ENCODE results near the gene CRYL1. TPM values are rescaled to one million over a fixed set of nuclear protein-coding genes. Genes with fewer than 3 reads are reported as not detected.

The CRYL1 gene
- total RNA-seq, 1 donor from 2014 or later = 3.6 TPM

- Mint-ChIP-seq H3K36me3 (no peaks in the 10 kb centered on the region), H3K9me3 (peaks cover 16% of the 10 kb centered on the region), H3K27me3 (ENCODE audit: insufficient read depth, low read depth) (no peaks in the 10 kb centered on the region), H3K4me3 (no peak overlapping the region), H3K4me1 (no peaks in the 10 kb centered on the region), H3K27ac (no peak overlapping the region)
- no peak overlapping the region for H3K27ac ChIP-seq
- no peak for TF ChIP-seq EZH2phosphoT487 (IDR thresholded peaks at IDR 0.05)
- TF ChIP-seq CTCF (IDR thresholded peaks at IDR 0.05) = no peak
- no peak for TF ChIP-seq EZH2 (IDR thresholded peaks at IDR 0.05)
- H3K36me3 ChIP-seq = no peaks in the 10 kb centered on the region
- no peak overlapping the region for H3K4me3 ChIP-seq
- peaks cover 15% of the 10 kb centered on the region for H3K9me3 ChIP-seq (ENCODE audit: low read depth)
- no peak overlapping the region for H3K9ac ChIP-seq
- no peaks in the 10 kb centered on the region for H3F3A ChIP-seq (ENCODE audit: low read depth)
- H3K4me1 ChIP-seq = no peaks in the 10 kb centered on the region
- no peak overlapping the region for H3K4me2 ChIP-seq
- H3K79me2 ChIP-seq (ENCODE audit: low read depth) = no peaks in the 10 kb centered on the region
- DNase-seq (ENCODE audit: low spot score) = no peak
- no peaks in the 10 kb centered on the region for H3K27me3 ChIP-seq
- H4K20me1 ChIP-seq (ENCODE audit: low read depth) = no peaks in the 10 kb centered on the region
- H2AFZ ChIP-seq (replicated peaks) = no peak overlapping the region
Measured at GRCh38 chr13:20451397-20451796, 74.3 kb downstream of the CRYL1 start.

- no peak for DNase-seq (ENCODE audit: low spot score)
- no peak overlapping the region for H3K4me2 ChIP-seq
- no peaks in the 10 kb centered on the region for H3K27me3 ChIP-seq
- H4K20me1 ChIP-seq (ENCODE audit: low read depth) = no peaks in the 10 kb centered on the region
- no peak overlapping the region for H3K27ac ChIP-seq
- H3F3A ChIP-seq (ENCODE audit: low read depth) = no peaks in the 10 kb centered on the region
- no peaks in the 10 kb centered on the region for H3K4me1 ChIP-seq
- TF ChIP-seq EZH2 (IDR thresholded peaks at IDR 0.05) (no peak), CTCF (IDR thresholded peaks at IDR 0.05) (no peak), EZH2phosphoT487 (IDR thresholded peaks at IDR 0.05) (no peak)
- H3K4me3 ChIP-seq = no peak overlapping the region
- Mint-ChIP-seq H3K9me3 (peaks cover 25% of the 10 kb centered on the region), H3K27me3 (ENCODE audit: insufficient read depth, low read depth) (no peaks in the 10 kb centered on the region), H3K27ac (no peak overlapping the region), H3K4me3 (no peak overlapping the region), H3K36me3 (no peaks in the 10 kb centered on the region), H3K4me1 (no peaks in the 10 kb centered on the region)
- H3K79me2 ChIP-seq (ENCODE audit: low read depth) = no peaks in the 10 kb centered on the region
- no peaks in the 10 kb centered on the region for H3K36me3 ChIP-seq
- H2AFZ ChIP-seq (replicated peaks) = no peak overlapping the region
- peaks cover 15% of the 10 kb centered on the region for H3K9me3 ChIP-seq (ENCODE audit: low read depth)
- no peak overlapping the region for H3K9ac ChIP-seq
Measured at GRCh38 chr13:20448470-20448869, 77.2 kb downstream of the CRYL1 start.

GRCh38 chr13:20446900-20447299 is 78.8 kb downstream of the CRYL1 start:
- H3K27ac ChIP-seq = no peak overlapping the region
- Mint-ChIP-seq H3K27ac (no peak overlapping the region), H3K36me3 (no peaks in the 10 kb centered on the region), H3K4me3 (no peak overlapping the region), H3K9me3 (peaks cover 25% of the 10 kb centered on the region), H3K27me3 (ENCODE audit: insufficient read depth, low read depth) (no peaks in the 10 kb centered on the region), H3K4me1 (peaks cover 10% of the 10 kb centered on the region)
- DNase-seq (ENCODE audit: low spot score) = no peak
- no peaks in the 10 kb centered on the region for H3K36me3 ChIP-seq
- TF ChIP-seq EZH2 (IDR thresholded peaks at IDR 0.05) = no peak
- no peak for TF ChIP-seq EZH2phosphoT487 (IDR thresholded peaks at IDR 0.05)
- TF ChIP-seq CTCF (IDR thresholded peaks at IDR 0.05) = no peak
- H3F3A ChIP-seq (ENCODE audit: low read depth) = peaks cover 13% of the 10 kb centered on the region
- H3K9me3 ChIP-seq (ENCODE audit: low read depth) = peaks cover 15% of the 10 kb centered on the region
- H3K79me2 ChIP-seq (ENCODE audit: low read depth) = no peaks in the 10 kb centered on the region
- H3K4me2 ChIP-seq = no peak overlapping the region
- no peak overlapping the region for H2AFZ ChIP-seq (replicated peaks)
- H3K9ac ChIP-seq = no peak overlapping the region
- no peak overlapping the region for H3K4me3 ChIP-seq
- no peaks in the 10 kb centered on the region for H3K27me3 ChIP-seq
- H3K4me1 ChIP-seq = peaks cover 8% of the 10 kb centered on the region
- H4K20me1 ChIP-seq (ENCODE audit: low read depth) = no peaks in the 10 kb centered on the region

Data from neural progenitor cell (in vitro differentiated cells).